Measurements from ENCODE around the gene TRAIP. TPM values are rescaled to one million over a fixed set of nuclear protein-coding genes. Genes with fewer than 3 reads are reported as not detected.

TRAIP gene
- total and polyA plus RNA-seq, 4 donors, result 2.4 to 7.8 (median 6.5) TPM

GRCh38 chr3:49865198-49865784 lies 8.9 kb upstream of the TRAIP start:
- 38% methylated on average over 2 of the region's 7 CpGs for WGBS (ENCODE audit: insufficient coverage)
- Histone ChIP-seq H3K27me3 (ENCODE audit: control insufficient read depth, insufficient read depth, low read length) (peaks cover 6% of the 10 kb centered on the region), H3K36me3 (ENCODE audit: control insufficient read depth, insufficient read depth, low read length) (peaks cover 18% of the 10 kb centered on the region), H3K4me3 (ENCODE audit: low read depth, low read length) (no peak overlapping the region), H3K4me1 (ENCODE audit: control insufficient read depth, insufficient read depth, low read length) (peaks cover 55% of the 10 kb centered on the region), H3K9me3 (ENCODE audit: control insufficient read depth, insufficient read depth, low read length) (no peaks in the 10 kb centered on the region), H3K27ac (ENCODE audit: low read depth, low read length) (no peak overlapping the region)
- no peak for DNase-seq (ENCODE audit: low read depth in 4 of 6, low spot score in 6 of 6)

- 65% methylated on average over 5 of the region's 5 CpGs for WGBS (ENCODE audit: insufficient coverage)
- Histone ChIP-seq H3K36me3 (ENCODE audit: control insufficient read depth, insufficient read depth, low read length) (peaks cover 25% of the 10 kb centered on the region), H3K9me3 (ENCODE audit: control insufficient read depth, insufficient read depth, low read length) (no peaks in the 10 kb centered on the region), H3K4me3 (ENCODE audit: low read depth, low read length) (no peak overlapping the region), H3K4me1 (ENCODE audit: control insufficient read depth, insufficient read depth, low read length) (peaks cover 49% of the 10 kb centered on the region), H3K27ac (ENCODE audit: low read depth, low read length) (no peak overlapping the region), H3K27me3 (ENCODE audit: control insufficient read depth, insufficient read depth, low read length) (peaks cover 6% of the 10 kb centered on the region)
- peak in 1 of 6 donors; percentile 43 for DNase-seq (ENCODE audit: low read depth in 4 of 6, low spot score in 6 of 6)
Observed at GRCh38 chr3:49864505-49864904, 8.1 kb upstream of the TRAIP start.

DNA sequence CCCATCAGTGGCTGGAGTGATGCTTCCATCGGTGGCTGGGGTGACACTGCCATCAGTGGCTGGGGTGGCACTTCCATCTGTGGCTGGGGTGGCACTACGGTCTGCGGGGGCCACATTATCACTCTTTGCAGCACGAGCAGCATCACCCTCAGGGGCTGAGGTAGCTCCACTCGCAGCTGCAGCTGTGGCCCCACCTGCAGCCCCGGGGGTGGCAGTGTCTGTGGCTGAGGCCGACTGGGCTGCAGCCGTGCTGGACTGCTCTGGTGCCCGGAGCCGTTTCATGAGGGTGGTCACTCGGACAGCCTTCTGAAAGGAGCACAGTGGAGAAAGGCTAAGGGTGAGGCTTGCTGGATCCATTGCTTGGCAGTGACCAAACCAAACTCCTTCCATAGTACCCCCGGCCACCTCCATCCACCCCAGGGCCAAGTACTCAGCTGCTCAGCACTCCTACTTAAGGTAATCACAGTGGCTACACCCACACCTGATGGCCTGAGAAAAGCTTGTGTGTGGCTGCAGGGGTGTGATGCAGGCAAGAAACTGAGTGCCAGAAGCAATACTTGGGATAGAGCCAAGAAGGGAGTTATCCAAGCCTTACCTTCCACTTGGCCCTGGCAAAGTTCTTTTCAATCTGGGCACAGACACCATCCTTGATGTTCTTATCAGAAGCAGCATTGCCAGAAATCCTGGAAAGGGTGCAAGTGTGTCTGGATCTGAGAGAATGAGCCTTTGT lies 3.4 kb upstream of the TRAIP start:
- Histone ChIP-seq H3K27me3 (ENCODE audit: control insufficient read depth, insufficient read depth, low read length) (no peaks in the 10 kb centered on the region), H3K4me1 (ENCODE audit: control insufficient read depth, insufficient read depth, low read length) (peaks cover 27% of the 10 kb centered on the region), H3K4me3 (ENCODE audit: low read depth, low read length) (no peak overlapping the region), H3K27ac (ENCODE audit: low read depth, low read length) (no peak overlapping the region), H3K36me3 (ENCODE audit: control insufficient read depth, insufficient read depth, low read length) (peaks cover 41% of the 10 kb centered on the region), H3K9me3 (ENCODE audit: control insufficient read depth, insufficient read depth, low read length) (no peaks in the 10 kb centered on the region)
- DNase-seq (ENCODE audit: low read depth in 4 of 6, low spot score in 6 of 6), result no peak
- 90% methylated on average over 11 of the region's 12 CpGs for WGBS (ENCODE audit: insufficient coverage)

DNA sequence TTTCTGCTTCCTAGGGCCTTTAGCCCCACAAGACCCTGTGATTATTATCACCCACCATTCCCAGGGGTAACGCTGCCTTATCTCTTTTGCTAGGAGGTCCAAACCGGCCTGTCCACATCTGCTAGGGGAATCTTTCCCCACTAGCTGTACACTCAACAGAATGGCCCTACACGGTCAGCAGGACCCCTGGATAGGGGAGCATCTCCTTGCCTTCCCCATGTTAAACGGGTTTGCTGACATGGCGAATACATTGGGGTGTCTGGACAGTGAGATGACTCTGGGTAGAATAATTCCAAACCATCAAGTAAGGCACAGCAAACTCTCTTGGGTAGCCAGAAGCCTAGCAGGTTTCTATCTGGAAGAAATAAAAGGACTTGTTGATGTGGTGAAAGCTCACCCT lies 702 bp downstream of the TRAIP start:
- no peak overlapping the region for H3K27ac ChIP-seq (ENCODE audit: low read depth, low read length)
- peaks cover 26% of the 10 kb centered on the region for H3K36me3 ChIP-seq (ENCODE audit: control insufficient read depth, insufficient read depth, low read length)
- DNase-seq (ENCODE audit: low read depth in 4 of 6, low spot score in 6 of 6), result no peak
- H3K4me1 ChIP-seq (ENCODE audit: control insufficient read depth, insufficient read depth, low read length), result peaks cover 20% of the 10 kb centered on the region
- H3K4me3 ChIP-seq (ENCODE audit: low read depth, low read length), result peak overlapping the region; percentile 83
- 72% methylated on average over 2 of the region's 5 CpGs for WGBS (ENCODE audit: insufficient coverage)
- no peaks in the 10 kb centered on the region for H3K27me3 ChIP-seq (ENCODE audit: control insufficient read depth, insufficient read depth, low read length)
- H3K9me3 ChIP-seq (ENCODE audit: control insufficient read depth, insufficient read depth, low read length), result no peaks in the 10 kb centered on the region

DNA sequence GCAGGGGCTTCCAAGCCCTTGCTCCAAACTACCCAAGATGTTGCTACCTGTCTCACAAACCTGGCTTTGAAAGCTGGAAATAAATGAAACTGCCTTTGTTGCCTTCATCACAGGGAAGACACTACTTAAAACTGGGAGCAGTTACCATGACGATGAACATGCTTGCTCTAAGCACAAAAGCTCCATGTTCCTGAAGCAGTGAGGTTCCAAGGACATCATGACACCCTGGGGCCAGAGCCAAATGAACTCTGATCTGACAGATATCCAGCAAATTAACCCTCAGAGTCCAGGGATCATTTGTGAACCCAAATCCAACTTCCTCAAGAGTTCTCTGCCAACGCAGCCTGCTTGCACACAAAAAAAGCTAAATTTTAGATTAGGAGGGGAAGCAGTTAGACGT lies 10.7 kb downstream of the TRAIP start:
- H3K36me3 ChIP-seq (ENCODE audit: control insufficient read depth, insufficient read depth, low read length), result peaks cover 3% of the 10 kb centered on the region
- H3K27ac ChIP-seq (ENCODE audit: low read depth, low read length), result no peak overlapping the region
- no peaks in the 10 kb centered on the region for H3K27me3 ChIP-seq (ENCODE audit: control insufficient read depth, insufficient read depth, low read length)
- no peak for DNase-seq (ENCODE audit: low read depth in 4 of 6, low spot score in 6 of 6)
- no peak overlapping the region for H3K4me3 ChIP-seq (ENCODE audit: low read depth, low read length)
- 68% methylated on average over 2 of the region's 3 CpGs for WGBS (ENCODE audit: insufficient coverage)
- no peaks in the 10 kb centered on the region for H3K9me3 ChIP-seq (ENCODE audit: control insufficient read depth, insufficient read depth, low read length)
- H3K4me1 ChIP-seq (ENCODE audit: control insufficient read depth, insufficient read depth, low read length), result peaks cover 15% of the 10 kb centered on the region

DNA sequence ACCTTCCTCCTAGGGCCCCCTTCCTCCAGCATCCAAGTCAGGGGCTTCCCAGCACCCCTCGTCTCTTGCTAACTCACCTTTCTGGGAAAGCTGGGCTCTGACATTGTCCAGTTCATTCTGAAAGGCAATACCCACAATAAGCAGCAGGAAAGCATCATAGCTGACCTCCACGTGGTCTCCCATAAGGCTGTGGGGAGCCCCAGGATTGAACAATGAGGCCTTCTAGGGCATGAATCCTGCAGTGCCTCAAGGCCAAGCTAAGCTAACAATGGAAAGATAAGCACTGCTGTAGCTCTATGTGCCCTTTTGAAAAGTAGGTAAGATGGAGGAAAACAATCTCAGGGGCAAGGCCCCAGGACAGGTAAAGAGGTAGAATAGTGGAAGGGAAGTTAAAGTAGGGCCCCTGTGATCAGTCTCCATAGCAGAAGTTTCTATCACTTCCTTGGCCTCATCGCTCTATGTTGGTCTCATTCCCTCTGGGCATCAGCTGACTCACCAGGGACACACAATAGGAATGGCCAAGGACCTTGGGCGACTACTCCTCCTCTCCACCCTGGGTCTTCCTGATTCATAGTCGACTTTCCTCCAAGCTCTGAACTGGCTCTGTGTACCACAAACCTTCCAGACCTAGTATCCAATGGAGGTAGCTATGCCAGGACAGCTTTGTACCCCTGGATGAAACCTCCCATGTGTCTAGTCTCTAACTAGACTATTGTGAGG lies 11.7 kb downstream of the TRAIP start:
- WGBS (ENCODE audit: insufficient coverage), result 88% methylated on average over 5 of the region's 5 CpGs
- no peak for DNase-seq (ENCODE audit: low read depth in 4 of 6, low spot score in 6 of 6)
- Histone ChIP-seq H3K27me3 (ENCODE audit: control insufficient read depth, insufficient read depth, low read length) (no peaks in the 10 kb centered on the region), H3K4me1 (ENCODE audit: control insufficient read depth, insufficient read depth, low read length) (peaks cover 19% of the 10 kb centered on the region), H3K27ac (ENCODE audit: low read depth, low read length) (no peak overlapping the region), H3K9me3 (ENCODE audit: control insufficient read depth, insufficient read depth, low read length) (no peaks in the 10 kb centered on the region), H3K4me3 (ENCODE audit: low read depth, low read length) (no peak overlapping the region), H3K36me3 (ENCODE audit: control insufficient read depth, insufficient read depth, low read length) (peaks cover 3% of the 10 kb centered on the region)

DNA sequence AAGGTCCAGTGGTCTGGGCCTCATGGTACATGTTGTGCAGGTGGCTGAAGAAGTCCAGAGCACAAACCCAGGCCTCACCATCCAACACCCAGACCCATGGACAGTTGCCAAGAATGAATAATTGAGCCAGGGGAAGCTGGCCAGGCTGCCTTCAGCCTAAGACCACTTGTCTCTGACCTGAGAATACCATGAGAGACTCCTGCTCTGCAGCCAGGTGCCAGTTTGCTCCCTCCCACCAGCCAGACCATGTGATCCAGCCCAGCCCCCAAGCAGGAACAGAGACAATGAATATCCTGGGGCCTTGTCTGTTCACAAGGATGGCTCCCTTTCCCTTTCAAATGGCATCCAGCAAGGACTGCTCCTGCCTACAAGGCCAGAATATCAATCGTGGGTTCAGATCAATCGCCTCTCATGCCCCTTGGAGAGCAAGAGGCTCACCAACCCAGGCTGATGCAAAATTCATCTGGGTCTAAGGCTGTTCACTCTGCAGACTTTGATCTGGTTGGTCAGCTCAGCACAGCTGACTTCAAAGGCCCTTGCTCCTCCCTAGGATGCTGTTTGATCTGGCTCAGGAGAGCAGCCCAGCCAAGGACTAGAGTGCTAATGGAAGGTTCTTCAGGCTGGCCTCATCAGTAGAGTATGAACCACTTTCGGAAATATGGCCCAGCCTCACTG lies 13.4 kb downstream of the TRAIP start:
- 78% methylated on average over 2 of the region's 3 CpGs for WGBS (ENCODE audit: insufficient coverage)
- no peaks in the 10 kb centered on the region for H3K9me3 ChIP-seq (ENCODE audit: control insufficient read depth, insufficient read depth, low read length)
- peaks cover 3% of the 10 kb centered on the region for H3K36me3 ChIP-seq (ENCODE audit: control insufficient read depth, insufficient read depth, low read length)
- H3K4me1 ChIP-seq (ENCODE audit: control insufficient read depth, insufficient read depth, low read length), result peaks cover 25% of the 10 kb centered on the region
- no peak overlapping the region for H3K27ac ChIP-seq (ENCODE audit: low read depth, low read length)
- no peak overlapping the region for H3K4me3 ChIP-seq (ENCODE audit: low read depth, low read length)
- no peaks in the 10 kb centered on the region for H3K27me3 ChIP-seq (ENCODE audit: control insufficient read depth, insufficient read depth, low read length)
- no peak for DNase-seq (ENCODE audit: low read depth in 4 of 6, low spot score in 6 of 6)

GRCh38 chr3:49841806-49842205 lies 14.6 kb downstream of the TRAIP start:
- 75% methylated on average over 7 of the region's 7 CpGs for WGBS (ENCODE audit: insufficient coverage)
- peak in 3 of 6 donors; percentile 19 to 77 (median 48) for DNase-seq (ENCODE audit: low read depth in 4 of 6, low spot score in 6 of 6)
- peaks cover 25% of the 10 kb centered on the region for H3K4me1 ChIP-seq (ENCODE audit: control insufficient read depth, insufficient read depth, low read length)
- H3K27me3 ChIP-seq (ENCODE audit: control insufficient read depth, insufficient read depth, low read length), result no peaks in the 10 kb centered on the region
- no peak overlapping the region for H3K27ac ChIP-seq (ENCODE audit: low read depth, low read length)
- H3K9me3 ChIP-seq (ENCODE audit: control insufficient read depth, insufficient read depth, low read length), result no peaks in the 10 kb centered on the region
- no peak overlapping the region for H3K4me3 ChIP-seq (ENCODE audit: low read depth, low read length)
- H3K36me3 ChIP-seq (ENCODE audit: control insufficient read depth, insufficient read depth, low read length), result peaks cover 3% of the 10 kb centered on the region

DNA sequence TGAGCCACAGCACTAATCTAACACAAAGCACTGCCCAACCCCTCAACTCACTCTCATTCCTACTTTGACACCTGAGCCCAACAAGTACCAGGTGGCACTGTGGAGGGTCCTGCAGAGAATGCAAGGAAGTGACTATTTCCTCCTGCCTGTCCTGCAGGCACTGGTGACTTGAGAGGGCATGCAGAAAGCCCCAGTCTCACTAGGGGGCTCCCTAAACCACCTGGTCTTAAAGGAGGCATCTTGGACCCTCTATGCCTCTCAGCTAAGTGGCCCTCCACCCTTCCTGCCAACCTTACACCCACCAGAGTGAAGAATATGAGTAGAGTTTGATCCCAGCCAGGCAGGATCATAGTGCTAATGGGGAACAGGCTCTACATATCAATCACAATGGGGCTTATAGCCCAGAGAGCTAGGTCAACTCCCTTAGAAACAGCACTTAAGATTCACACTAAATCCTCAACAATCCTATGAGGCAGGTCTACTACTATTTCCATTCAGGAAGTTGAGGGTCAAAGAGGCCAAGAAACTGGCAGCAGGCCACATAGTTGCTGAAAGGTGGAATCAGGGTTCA lies 15.2 kb downstream of the TRAIP start:
- Histone ChIP-seq H3K9me3 (ENCODE audit: control insufficient read depth, insufficient read depth, low read length) (no peaks in the 10 kb centered on the region), H3K36me3 (ENCODE audit: control insufficient read depth, insufficient read depth, low read length) (peaks cover 3% of the 10 kb centered on the region), H3K27ac (ENCODE audit: low read depth, low read length) (no peak overlapping the region), H3K27me3 (ENCODE audit: control insufficient read depth, insufficient read depth, low read length) (no peaks in the 10 kb centered on the region), H3K4me1 (ENCODE audit: control insufficient read depth, insufficient read depth, low read length) (peaks cover 25% of the 10 kb centered on the region), H3K4me3 (ENCODE audit: low read depth, low read length) (no peak overlapping the region)
- peak in 2 of 6 donors; percentile 39 to 54 for DNase-seq (ENCODE audit: low read depth in 4 of 6, low spot score in 6 of 6)
